Measurements from ENCODE around the gene MUC4.
"Not testable (repeated sequence)": the region's sequence is repeated elsewhere in the genome, so short reads cannot be mapped to it uniquely, and the experiment has no call there.

MUC4 gene

DNA sequence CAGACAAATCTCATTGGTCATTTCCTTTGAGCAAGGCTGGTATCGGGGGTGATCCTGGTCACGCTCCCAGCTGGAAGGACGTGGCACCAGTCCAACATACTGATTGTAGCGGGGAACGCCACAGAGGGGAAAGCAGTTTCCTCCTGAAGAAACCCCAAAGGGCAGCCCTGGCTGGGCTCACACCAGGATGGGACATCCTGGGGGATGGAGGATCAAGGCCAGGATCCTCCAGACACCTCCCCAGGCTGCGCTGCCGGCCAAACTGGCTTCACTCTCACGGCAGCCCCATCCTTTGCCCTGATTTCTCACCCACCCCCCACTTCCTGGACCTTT is 54.3 kb downstream of the MUC4 start:
- no peak for DNase-seq

DNA sequence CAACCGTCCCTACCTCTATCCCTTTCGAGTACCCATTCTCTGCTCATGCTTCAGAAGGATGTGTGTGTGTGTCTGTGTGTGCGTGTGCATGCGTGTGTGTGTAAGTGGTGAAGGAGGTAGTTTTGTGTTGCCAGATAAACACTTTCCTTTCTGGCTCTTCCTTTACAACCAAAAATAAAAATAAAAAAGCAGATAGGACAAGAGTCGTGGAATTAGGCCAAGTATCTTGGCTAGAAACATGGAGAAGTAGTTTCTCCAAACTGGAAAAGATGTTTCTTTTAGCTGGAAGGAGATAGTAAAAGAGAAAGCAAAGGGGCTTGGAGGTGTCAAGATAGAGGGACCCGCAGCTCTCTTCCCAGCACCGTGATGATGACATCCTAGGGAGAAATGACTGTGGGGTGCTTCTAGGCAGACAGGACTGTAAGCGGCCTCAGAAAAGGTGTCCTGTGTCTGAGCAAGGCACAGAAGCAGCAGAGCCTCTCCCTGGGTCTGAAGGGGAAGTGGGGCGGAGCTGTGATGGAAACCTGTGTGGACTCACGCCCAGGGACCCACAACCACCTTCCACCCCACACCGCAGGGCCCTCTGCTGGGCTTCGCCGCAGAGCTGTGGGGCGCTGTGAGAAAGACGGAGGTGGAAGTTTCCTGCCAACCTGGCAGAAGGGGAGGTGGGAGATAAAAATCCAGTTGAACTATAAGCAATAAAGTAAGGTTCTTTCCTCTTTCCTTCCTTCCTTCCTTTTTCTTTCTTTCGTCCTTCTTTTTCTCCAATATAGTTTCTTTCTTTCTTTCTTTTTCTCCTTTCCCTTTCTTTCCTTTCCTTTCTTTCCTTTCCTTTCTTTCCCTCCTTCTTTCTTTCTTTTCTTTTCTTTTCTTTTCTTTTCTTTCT is 55.7 kb downstream of the MUC4 start:
- no peak for DNase-seq

DNA sequence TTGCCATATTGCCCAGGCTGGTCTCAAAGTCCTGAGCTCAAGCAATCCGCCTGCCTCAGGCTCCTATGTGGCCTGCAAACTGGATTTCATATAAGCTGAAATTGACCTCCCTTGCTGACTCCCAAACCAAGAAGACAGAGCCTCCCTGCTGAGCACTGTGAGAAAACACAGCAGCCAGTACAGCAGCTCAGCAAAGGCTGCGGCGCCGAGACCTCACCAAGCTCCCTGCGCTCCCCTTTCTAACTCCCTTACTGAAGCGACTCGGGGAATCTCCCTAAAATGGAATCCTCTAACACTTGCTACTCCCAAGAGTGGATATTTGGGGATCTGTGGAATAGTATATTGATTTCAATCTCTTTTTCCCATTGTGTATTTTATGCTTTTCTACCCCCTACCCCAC is 56.3 kb downstream of the MUC4 start:
- DNase-seq: peak; percentile 13

DNA sequence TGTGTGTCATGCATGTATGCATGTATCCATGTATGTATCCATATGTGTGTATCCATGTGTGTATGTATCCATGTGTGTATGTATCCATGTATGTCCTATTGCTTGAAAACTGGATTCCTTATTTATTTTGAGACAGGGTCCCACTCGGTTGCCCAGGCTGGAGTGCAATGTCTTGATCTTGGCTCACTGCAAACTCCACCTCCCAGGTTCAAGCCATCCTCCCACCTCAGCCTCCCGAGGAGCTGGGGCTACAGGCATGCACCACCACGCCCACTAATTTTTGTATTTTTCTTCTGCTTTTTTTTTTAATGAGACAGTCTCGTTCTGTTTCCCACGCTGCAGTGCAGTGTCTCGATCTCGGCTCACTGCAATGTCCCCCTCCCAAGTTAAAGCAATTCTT is 56.8 kb downstream of the MUC4 start:
- DNase-seq: no peak

DNA sequence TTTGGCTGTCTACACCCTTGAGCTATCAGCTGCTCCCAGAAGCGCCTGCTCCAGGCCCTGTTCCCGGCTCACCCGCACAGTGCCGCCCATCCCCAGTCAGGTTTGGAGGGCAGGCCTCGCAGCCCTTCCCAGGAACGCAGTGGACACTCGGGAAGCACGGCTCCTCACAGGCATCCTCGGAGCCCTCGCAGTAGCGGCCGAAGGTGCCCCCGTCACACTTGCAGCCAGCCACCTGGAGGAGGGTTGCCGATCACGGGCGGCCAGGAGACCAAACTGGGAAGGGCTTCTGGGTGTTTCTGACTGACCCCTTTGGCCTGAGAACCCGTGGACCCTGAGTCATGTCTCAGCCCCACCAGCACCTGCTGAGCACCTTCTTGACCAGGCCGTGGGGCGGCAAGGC is 57.6 kb downstream of the MUC4 start:
- no peak for DNase-seq

DNA sequence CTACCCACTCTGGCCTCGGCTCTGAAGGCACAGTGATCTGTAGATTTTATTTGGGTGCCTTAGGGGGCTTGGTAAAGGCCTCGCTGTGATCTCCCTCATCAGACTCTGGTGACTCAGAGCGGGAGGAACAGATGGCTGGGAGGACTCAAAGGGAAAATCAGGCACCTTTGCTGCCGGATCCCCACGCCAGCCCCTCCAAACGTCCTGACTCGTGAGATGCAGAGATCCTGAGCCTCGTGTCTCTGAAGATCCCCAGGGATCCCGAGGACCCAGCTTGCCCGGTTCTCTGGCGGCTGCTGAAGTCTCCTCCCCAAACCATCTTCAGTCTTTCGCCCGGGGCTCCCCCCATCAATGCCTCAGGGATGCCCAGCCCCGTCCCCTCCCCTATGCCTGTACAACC is 58.1 kb downstream of the MUC4 start:
- DNase-seq: no peak

DNA sequence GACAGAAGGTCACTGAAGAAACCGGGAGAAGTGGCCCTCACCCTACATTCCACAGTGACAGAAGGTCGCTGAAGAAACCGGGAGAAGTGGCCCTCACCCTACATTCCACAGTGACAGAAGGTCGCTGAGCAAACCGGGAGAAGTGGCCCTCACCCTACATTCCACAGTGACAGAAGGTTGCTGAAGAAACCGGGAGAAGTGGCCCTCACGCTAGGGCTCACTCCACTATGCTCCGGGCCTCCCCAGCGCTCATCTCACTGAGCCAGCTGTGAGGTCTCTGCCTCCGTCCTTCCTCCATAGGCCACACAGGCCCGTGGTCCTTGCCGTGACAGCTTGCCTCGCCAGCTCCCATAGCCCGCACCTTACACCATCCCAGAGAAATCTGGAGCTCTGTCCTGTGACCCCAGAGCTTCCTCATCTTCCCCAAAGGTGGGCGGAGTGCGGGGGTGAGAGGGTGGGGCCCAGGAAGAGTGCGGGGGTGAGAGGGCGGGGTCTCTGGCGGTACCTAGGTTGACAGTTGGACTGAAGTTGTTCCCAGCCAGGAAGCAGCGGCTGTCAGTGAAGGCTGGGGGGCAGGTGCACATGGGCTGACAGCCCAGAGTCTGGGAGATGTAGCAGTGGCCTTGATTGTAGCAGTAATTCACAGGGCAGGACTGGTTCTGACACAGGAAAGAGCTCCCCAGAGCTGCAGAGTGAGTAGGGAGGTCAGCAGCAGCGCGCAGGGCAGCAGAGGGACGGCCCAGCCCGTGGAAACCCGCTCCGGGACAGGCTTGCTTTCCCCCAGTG is 59.0 kb downstream of the MUC4 start:
- DNase-seq: peak; percentile 18

DNA sequence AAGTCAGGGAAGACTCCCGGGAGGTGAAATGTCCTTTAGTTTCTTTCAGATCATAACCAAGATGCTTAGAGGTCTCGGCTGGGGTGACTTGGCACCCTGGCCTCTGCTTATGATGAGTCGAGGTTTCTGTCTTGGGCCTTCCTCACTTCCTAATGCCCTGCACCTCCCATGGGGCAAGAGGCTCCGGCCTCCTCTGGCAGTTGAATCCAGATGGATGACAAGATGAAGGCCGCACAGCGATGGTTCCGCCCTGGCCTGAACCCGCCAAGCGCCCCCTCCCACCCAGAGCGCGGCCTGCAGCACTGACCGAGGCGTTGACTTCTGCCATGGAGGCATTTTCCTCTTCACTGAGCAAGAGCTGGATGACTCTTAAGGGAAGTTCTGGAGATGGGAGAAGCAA is 59.7 kb downstream of the MUC4 start:
- DNase-seq: peak; percentile 42

DNA sequence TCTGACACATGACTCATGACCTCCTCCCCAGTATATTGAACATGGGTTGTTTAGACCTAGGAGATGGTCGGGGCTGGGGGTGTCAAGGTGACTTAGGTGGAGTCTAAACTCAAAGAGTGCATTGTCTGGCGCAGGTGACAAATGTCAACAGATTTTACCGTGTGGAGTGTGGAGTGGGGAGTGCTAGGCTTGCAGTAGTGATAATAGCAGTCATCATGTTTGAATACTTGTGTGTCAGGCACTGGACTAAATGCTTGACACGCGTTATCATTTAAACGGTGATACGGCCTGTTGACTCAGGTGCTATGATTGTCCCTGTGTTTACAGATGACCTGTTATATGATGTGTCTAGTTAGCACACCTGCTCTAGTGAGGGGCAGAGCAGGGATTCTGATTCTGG is 60.2 kb downstream of the MUC4 start:
- DNase-seq: peak; percentile 96

DNA sequence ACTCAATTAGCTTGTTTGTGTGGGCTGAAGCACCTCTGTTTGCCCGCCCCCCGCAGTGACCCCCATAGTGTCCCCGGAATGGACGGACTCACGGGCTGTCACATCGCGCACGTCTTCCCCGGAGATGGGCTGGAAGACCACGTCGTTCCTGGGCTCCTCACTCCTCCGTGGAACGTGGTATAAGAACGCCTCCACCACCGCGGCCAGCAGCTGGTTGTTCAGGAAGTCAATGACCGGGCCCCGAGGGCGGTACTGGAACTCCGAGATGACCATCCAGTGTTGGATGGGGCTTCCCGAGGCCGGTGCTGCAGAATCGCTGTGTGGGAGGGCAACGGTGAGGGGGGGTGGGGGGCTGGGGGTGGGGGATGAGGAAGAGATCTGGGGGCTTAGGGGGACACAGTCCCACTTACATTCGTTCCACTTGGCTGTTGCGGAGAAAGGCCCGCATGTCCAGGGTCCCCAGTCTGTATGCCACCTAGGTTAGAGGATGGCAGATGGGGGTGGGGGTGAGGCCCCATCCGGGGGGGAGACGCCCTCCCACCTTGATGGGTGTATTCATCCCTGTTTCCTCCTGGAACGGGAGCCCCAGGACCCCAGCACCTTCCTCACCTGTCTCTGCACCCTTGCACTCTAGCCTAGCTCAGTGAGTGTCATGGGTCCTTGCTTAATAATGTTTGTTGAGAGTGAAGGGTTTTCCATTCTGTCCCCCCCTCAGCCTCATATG is 60.8 kb downstream of the MUC4 start:
- DNase-seq: peak; percentile 20

DNA sequence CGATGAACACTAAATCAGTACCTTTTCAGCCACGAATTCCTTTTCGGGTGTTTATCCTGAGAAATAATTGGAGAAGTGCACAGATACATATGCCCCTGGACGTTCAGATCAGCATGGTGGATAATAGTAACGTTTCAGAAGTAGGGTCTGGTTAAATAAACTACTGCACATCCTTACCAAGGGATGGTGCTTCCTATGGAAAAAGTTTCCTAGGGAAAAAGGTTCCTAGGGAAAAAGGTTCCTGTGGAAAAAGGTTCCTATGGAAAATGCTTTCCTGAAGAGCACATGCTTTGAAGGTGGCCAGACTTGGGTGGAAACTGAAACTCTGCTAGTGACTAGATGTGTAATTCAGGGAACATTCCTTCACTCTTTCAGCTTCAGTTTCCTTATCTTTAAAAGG is 62.6 kb downstream of the MUC4 start:
- not testable (repeated sequence) for DNase-seq

DNA sequence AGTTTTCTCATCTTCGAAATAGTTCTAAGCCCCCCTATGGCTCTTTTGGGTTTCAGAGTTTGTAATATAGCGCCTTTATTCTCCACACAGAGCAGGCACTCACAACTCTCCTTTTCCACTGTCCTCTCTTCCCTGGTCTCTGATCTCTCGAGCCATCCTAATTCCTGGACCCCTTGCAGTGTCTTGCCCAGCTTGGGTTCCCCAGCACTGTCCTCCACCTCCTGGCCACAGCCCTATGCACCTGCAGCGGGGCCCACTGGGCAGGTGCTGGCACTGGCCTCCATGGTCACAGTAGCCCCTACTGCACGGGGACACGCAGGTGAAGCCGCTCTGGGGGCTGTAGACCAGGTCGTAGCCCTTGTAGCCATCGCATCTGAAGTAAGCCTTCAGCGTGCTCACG is 63.1 kb downstream of the MUC4 start:
- DNase-seq: no peak

DNA sequence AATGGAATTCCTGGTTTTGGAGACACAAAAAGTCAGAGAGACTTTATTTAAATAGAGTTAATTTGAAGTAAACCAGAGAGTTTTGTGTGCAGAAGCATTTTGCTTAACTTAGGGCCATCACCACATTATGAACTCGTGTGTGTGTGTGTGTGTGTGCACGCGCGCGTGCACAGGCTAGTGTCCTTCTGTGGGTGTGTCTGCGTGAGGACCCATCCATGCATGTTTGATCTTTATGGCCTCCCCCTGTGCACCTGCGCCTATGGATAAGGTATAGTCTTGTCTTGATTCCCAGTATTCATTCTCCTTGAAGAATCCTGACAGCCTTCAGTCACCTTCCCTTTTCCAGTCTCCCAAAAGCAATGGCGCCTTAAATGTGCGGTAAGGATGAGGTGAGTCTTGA is 65.0 kb downstream of the MUC4 start:
- DNase-seq: no peak

DNA sequence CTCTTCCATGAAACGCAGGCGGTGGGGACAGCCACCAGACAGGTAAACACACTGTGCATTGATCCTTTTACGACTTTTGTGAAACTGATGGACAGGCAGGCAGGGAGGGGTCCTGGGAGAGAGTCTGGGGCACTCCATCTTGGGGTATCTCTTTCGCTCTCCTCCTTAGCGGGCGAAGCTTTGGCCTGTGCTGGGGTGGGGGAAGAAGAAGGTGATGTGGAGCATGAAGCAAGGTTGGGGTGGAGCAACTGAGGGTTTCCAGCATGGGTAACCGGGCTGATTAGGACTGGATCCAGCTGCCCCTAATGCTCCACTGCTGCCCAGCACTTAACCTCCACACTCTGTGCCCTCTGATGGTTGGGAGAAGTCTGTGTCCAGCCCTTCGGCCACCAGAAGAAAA is 65.4 kb downstream of the MUC4 start:
- no peak for DNase-seq

DNA sequence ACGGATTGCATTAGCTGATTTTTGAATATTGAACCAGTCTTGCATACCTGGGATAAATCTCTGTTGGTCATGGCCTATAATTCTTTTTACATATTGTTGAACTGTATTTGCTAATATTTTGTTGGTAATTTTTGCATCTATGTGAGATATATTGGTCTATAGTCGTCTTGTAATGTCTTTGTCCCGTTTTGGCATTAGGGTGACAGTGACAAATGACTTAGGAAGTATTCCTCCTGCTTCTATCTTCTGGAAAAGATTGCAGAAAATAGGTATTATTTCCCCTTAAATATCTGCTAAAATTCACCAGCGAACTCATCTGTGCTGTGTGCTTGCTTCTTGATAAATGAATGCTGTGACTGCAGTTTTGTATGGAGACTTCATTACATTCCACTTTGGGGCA is 67.3 kb downstream of the MUC4 start:
- no peak for DNase-seq

DNA sequence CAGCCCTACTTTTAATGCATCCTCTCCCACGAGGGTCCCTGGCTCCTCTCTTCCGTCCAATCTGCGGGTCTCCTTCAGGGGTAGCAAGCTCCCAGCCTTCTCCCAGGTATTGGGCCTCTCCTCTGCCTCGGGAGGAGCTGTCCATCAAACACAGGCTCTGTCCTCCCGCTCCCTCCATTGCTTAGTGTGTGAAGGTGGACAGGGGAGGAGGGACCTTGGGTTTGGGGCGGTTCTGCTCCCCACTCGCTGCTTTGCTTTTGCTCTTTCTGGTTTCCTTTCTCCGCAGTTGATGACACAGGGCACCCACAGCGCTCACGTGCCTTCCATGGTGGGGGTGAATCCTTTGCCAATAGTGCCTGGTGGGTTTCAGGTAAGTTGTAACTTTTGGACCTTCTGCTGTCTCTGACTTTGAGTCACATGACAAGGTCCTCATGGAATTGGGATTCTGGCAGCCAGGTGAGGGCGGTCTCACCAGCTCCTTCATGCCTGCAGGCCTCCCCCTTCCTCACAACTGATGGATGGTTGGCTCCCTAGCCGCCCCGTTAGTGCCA is 72.1 kb downstream of the MUC4 start:
- DNase-seq: no peak

DNA sequence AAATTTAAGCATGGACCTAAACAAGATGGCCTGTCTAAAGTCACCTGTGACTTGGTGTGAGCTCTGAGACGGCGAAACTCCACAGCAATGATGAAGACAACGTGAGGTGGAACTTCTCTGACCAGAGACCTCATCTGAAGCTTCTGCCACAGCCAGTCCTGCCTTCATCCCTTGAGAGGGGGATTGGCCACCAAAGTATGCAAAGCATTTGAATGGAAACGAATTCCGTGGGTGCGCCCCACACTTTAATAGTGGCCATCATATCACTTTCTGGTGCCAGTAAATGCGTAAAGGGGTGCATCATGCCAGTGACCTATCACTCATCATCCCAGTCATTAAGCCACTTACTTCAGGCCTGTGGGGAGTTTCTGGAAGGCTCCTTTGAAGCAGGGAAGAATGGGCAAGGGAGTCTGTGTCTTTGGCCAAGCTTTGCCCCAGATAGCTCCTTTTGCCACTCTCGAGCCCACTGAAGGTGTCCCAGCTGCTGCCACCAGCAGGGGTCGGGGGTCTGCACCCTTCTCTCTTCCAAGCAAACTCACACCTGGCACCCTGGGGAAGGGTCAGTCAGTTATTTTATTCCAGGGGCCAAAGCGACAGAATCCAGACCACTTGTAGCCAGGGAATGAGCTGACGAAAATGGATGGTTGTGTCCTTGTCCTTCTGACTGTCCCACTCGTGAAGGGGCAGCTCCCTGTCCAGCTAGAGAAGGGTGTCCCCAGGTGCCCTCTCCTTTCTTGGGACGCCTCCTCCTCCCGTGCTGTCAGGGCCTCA is 73.3 kb downstream of the MUC4 start:
- no peak for DNase-seq

DNA sequence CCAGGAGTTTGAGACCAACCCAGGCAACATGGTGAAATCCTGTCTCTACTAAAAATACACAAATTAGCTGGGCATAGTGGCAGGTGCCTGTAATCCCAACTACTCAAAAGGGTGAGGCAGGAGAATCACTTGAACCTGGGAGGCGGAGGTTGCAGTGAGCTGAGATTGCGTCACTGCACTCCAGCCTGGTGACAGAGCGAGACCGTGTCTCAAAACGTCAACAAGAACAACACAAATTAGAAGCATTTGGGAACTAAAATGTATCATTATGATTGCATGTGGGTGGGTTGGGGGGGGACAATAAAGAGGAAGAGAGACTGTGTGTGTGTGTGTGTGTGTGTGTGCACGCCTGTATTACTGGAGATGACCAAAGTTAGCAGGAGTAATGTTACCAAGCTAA is 73.9 kb downstream of the MUC4 start:
- not testable (repeated sequence) for DNase-seq

DNA sequence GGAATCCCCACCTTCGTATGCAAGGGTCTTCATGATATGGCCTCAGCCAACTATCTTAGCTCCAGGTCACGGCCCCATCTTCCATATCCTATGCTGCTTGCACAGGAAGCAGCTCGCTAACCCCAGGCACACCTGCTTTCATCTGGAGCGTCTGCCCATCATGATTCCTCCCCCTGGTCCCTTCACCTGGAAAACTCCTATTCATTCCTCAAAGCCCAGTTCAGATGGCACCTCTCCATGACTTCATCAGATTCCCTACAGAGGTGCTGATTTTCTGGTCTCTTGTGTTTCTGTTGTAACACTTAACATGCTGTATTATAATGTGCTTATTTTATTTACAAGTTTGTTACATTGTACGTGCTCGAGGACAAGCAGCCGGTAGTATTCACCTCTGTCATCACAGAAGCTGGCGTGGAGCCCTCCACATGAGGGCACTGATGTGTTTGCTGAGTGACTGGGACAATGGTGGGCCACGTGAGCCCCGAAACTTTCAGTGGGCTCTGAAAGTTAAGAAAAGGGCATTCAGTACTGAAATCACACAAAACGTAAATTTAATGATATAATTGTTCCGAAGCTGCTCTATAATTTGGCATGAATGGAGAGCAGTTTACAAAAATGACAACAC is 74.8 kb downstream of the MUC4 start:
- DNase-seq: no peak

DNA sequence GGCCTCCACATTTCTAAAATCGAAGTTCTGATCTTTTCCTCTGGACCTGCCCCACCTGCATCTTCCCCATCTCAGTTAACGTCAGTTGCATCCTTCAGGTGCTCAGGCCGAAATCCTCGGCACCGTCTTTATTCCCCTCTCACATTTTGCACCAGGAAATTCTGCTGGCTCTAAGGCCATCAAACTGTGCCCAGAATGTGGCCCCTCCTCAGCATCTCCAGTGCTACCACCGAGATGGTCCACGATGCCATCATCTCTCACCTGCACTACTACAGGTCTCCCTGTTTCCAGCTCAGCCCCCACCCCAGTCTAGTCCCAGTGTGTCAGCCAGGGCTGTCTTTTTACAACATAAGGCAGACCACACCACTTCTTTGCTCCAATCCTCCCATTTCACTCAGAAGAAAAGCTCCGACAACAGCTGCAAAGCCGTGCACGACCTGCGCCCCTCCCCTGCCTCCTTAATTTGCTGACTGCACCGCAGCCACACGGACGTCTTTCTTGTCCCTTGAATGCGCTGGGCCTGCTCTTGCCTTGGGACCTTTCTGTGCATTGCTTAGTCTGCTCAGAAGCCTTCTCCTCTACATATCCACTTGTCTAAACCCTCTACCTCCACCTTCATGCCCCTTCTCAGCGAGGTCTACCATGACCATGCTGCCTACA is 76.6 kb downstream of the MUC4 start:
- no peak for DNase-seq

DNA sequence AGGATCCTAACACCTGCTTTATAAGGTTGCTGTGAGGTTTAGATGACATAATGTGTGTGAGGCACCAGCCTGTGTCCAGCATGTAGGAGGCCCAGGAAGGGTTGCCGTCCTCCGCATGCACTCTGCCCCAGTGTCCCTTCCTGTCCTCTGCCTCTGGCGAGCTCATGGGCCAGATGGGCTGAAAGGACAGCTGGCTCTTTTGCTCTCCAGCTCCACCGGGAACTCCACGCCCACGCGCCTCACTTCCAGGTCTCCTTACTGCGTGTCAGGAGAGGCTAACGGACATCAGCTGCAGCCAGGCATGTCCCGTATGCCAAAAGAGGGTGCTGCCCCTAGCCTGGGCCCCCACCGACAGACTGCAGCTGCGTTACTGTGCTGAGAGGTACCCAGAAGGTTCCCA is 78.8 kb downstream of the MUC4 start:
- DNase-seq: no peak
